GM15510 (cell line): ENCODE measurements around the gene ERICH2.

Experiments used
- POLR2A ChIP-seq: IDR thresholded peaks from 3 replicates; pipeline ENCODE4 v1.6.1; 2011; ENCODE audit warnings: borderline replicate concordance; ENCODE audit not compliant: insufficient read length; ENCODE audit errors: extremely low read depth

ERICH2 gene

GRCh38 chr2:170744248-170745002, 25.8 kb upstream of the ERICH2 start:
- no peak for TF ChIP-seq POLR2A

- no peak for TF ChIP-seq POLR2A
Measured at GRCh38 chr2:170745305-170745704, 24.9 kb upstream of the ERICH2 start.

DNA sequence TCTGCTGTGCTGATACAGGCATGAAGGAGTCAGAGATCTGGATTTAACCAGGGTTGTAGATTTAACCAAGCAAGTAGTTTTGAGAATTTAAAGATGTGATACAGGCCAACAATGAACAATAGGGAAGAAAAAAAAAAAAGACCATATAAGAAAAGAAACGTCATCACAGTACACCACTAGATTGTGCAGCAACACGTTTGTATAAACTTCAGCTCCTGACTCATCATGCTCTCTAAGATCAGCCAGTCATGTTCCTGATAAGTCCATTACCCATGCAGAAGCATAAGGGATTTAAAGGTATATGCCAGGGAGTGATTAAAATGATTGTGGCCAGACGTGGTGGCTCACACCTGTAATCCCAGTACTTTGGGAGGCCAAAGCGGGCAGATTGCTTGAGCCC, 22.3 kb upstream of the ERICH2 start:
- no peak for TF ChIP-seq POLR2A

- no peak for TF ChIP-seq POLR2A
Measured at GRCh38 chr2:170761572-170761971, 8.6 kb upstream of the ERICH2 start.

- no peak for TF ChIP-seq POLR2A
Measured at GRCh38 chr2:170762760-170763159, 7.4 kb upstream of the ERICH2 start.

GRCh38 chr2:170763232-170763631, 6.9 kb upstream of the ERICH2 start:
- TF ChIP-seq POLR2A, result no peak

GRCh38 chr2:170764880-170765261, 5.3 kb upstream of the ERICH2 start:
- TF ChIP-seq POLR2A, result no peak

DNA sequence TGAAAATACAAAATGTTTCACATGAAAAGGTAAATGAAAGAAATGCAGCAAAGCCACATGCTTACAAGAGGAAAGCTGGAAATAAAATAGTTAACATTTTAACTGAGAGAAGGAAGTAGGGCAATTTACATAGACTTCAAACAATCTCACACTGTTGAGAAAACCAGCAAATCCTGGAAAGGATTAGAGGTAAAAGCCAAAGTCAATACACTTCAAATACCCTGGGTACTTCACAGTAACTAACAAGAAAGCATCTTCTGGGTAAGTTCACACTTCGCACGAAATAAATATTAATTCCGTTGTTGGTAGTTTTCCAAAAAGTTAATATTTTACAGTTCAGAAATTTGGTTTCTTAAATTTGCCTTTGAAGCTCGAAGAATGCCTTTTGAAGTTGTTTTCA, 3.5 kb upstream of the ERICH2 start:
- TF ChIP-seq POLR2A, result no peak

GRCh38 chr2:170770606-170771420, 635 bp downstream of the ERICH2 start:
- no peak for TF ChIP-seq POLR2A

DNA sequence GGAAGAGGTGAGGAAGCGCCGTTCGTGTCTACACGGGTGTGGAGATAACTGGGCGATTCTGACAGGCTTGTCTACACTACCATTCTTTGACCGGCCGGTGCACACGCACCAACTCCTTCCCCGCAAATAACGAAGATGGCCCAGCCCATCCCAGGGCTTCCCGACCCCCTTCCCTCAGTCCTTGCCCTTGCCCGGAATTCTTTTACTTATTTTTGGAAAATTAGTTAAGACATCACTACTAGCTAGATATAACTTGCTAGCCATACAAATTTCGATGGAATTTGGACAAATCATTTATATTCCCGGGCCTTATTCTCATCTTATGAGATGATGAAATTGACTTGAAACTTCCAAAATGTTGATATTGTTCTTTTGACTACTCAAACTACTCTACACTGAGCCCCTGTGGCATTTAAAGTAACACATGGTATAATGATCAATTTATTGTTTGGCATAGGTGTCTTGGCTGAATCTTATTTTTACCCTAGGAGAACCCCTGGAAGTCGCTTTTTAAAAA, 1.3 kb downstream of the ERICH2 start:
- TF ChIP-seq POLR2A, result no peak

- no peak for TF ChIP-seq POLR2A
Measured at GRCh38 chr2:170772295-170772694, 2.1 kb downstream of the ERICH2 start.

GRCh38 chr2:170774074-170774473, 3.9 kb downstream of the ERICH2 start:
- no peak for TF ChIP-seq POLR2A

DNA sequence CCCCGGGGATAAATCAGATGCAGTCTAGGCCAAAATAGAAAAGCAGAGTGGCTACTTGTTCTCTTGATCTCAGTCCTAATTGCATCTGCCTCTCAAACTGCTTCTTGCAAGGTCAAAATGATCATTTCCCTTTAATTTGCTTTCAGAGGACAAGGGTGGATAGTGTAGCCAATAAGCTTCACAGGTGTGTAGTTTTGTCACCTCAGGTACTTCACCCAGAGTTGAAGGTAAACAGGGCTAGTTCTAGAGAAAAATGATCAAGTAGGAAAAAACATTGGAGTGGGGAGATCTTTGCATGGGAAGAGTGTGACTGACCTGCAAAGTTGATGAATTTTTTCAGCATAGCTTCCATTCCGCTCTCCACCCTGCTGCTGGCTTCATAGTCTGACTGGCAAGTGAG, 8.7 kb downstream of the ERICH2 start:
- no peak for TF ChIP-seq POLR2A

DNA sequence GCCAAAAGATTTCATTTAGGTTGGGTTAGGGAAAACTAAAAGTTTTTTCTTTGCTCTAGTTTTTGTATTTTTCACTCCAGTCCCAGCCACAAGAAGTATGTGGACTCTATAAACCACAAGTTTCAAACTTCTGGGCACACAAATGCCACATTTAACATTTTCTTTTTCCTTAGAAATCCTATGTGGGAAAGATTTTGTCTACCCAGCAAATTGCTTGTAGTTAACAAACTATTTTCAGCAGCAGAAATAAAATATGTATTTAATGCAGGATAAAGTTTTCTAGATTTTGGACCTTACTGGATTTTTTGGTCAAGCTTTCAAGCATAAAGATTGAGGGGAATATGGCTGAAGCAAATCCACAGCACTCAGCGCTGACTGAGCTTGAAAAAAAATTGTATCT, 9.1 kb downstream of the ERICH2 start:
- no peak for TF ChIP-seq POLR2A

- no peak for TF ChIP-seq POLR2A
Measured at GRCh38 chr2:170782673-170783072, 12.5 kb downstream of the ERICH2 start.

DNA sequence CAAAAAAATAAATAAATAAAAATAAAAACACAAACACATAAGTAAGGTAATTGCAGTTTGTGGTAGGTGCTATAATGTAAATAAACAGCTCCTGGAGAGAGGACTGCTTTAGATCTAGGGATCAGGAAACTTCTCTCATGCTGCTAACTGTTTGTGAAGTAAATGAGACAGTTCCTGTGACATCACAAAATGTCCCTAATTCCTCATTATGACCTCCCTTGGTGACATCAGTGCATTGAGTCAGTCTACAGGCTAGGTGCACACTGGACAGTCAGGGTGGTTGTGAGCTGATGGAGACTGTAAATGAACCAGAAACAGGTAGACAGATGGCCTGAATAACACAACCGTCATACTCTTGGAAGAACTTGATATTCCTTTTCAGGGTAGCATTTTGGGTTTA, 13.4 kb downstream of the ERICH2 start:
- no peak for TF ChIP-seq POLR2A
